HG03342 (cell line): ENCODE measurements around the gene NFIA.

Source experiments
- ATAC-seq: cut with Tn5 transposase; IDR thresholded peaks from one replicate; pipeline ENCODE4 v1.9.1; 2021; ENCODE audit warnings: mild to moderate bottlenecking, moderate library complexity; ENCODE audit not compliant: unreplicated experiment

The NFIA gene

GRCh38 chr1:61445269-61445825 lies 363.0 kb downstream of the NFIA start:
- no peak for ATAC-seq

GRCh38 chr1:61446531-61446991 lies 364.2 kb downstream of the NFIA start:
- no peak for ATAC-seq

- ATAC-seq = no peak
Observed at GRCh38 chr1:61447106-61447967, 365.0 kb downstream of the NFIA start.

- ATAC-seq = no peak
Observed at GRCh38 chr1:61447968-61448430, 365.6 kb downstream of the NFIA start.

- no peak for ATAC-seq
Observed at GRCh38 chr1:61448914-61449313, 366.6 kb downstream of the NFIA start.

GRCh38 chr1:61449410-61449809 lies 367.0 kb downstream of the NFIA start:
- ATAC-seq = no peak

GRCh38 chr1:61450454-61450853 lies 368.1 kb downstream of the NFIA start:
- no peak for ATAC-seq

- no peak for ATAC-seq
Observed at GRCh38 chr1:61450872-61451571, 368.7 kb downstream of the NFIA start.

- ATAC-seq = no peak
Observed at GRCh38 chr1:61451572-61451968, 369.2 kb downstream of the NFIA start.

- no peak for ATAC-seq
Observed at GRCh38 chr1:61452176-61453035, 370.0 kb downstream of the NFIA start.

- peak; percentile 88 for ATAC-seq
Observed at GRCh38 chr1:61453111-61453961, 371.0 kb downstream of the NFIA start.

- no peak for ATAC-seq
Observed at GRCh38 chr1:61455400-61455799, 373.0 kb downstream of the NFIA start.

GRCh38 chr1:61457526-61458040 lies 375.2 kb downstream of the NFIA start:
- ATAC-seq = no peak

- no peak for ATAC-seq
Observed at GRCh38 chr1:61459345-61459744, 377.0 kb downstream of the NFIA start.

GRCh38 chr1:61460191-61460590 lies 377.8 kb downstream of the NFIA start:
- no peak for ATAC-seq

- ATAC-seq = no peak
Observed at GRCh38 chr1:61461406-61462384, 379.3 kb downstream of the NFIA start.

- ATAC-seq = no peak
Observed at GRCh38 chr1:61462628-61463027, 380.3 kb downstream of the NFIA start.

GRCh38 chr1:61463220-61463619 lies 380.9 kb downstream of the NFIA start:
- ATAC-seq = no peak
